DOHH2 (cell line): ENCODE data around the gene HOXB8.

Experiments used
- H3F3A ChIP-seq: fragments of 200-600 bp; sonication (generic), shearing (Covaris generic); 2 replicates; pipeline ENCODE4 v1.6.0; 2016; ENCODE audit warnings: antibody characterized with exemption, mild to moderate bottlenecking; ENCODE audit not compliant: control insufficient read depth, insufficient read depth
- H3K27ac ChIP-seq: fragments of 200-600 bp; sonication (generic); 2 replicates; pipeline ENCODE4 v1.5.1; 2014; ENCODE audit warnings: low read depth, mild to moderate bottlenecking, low read length, moderate library complexity
- H3K27me3 ChIP-seq: fragments of 200-600 bp; sonication (generic); 2 replicates; pipeline ENCODE4 v1.6.1; 2014; ENCODE audit warnings: mild to moderate bottlenecking, low read length, mixed read lengths; ENCODE audit not compliant: control insufficient read depth
- H3K36me3 ChIP-seq: fragments of 200-600 bp; sonication (generic); 2 replicates; pipeline ENCODE4 v1.6.1; 2014; ENCODE audit warnings: mild to moderate bottlenecking, low read length, moderate library complexity, mixed read lengths; ENCODE audit not compliant: control insufficient read depth
- H3K4me1 ChIP-seq: fragments of 200-600 bp; sonication (generic); 2 replicates; pipeline ENCODE4 v1.6.1; 2014; ENCODE audit warnings: mild to moderate bottlenecking, low read length, mixed read lengths; ENCODE audit not compliant: control insufficient read depth
- H3K4me2 ChIP-seq: fragments of 200-600 bp; sonication (generic); 2 replicates; pipeline ENCODE4 v1.6.0; 2014; ENCODE audit warnings: mild to moderate bottlenecking, low read length, moderate library complexity
- H3K4me3 ChIP-seq: fragments of 200-600 bp; sonication (generic); 2 replicates; pipeline ENCODE4 v1.5.1; 2014; ENCODE audit warnings: mild to moderate bottlenecking, low read length, mixed read lengths
- H3K79me2 ChIP-seq: fragments of 200-600 bp; sonication (generic); 2 replicates; pipeline ENCODE4 v1.6.1; 2014; ENCODE audit warnings: mild to moderate bottlenecking, low read length, mixed read lengths; ENCODE audit not compliant: control insufficient read depth
- H3K9me2 ChIP-seq: fragments of 200-600 bp; sonication (generic); replicated peaks from 2 replicates; pipeline ENCODE4 v1.6.1; 2014; ENCODE audit warnings: mild to moderate bottlenecking, low read length, mixed read lengths; ENCODE audit not compliant: control insufficient read depth
- H3K9me3 ChIP-seq: fragments of 200-600 bp; sonication (generic); 2 replicates; pipeline ENCODE4 v1.6.1; 2014; ENCODE audit warnings: antibody characterized with exemption, low read length, mixed read lengths; ENCODE audit not compliant: control insufficient read depth, insufficient read depth
- H4K20me1 ChIP-seq: fragments of 200-600 bp; sonication (generic); 2 replicates; pipeline ENCODE4 v1.6.0; 2014; ENCODE audit warnings: low read depth, mild to moderate bottlenecking, antibody characterized with exemption, low read length, moderate library complexity; ENCODE audit not compliant: control insufficient read depth, insufficient read depth
- EZH2phosphoT487 ChIP-seq: fragments of 200-600 bp; sonication (generic); IDR thresholded peaks from 2 replicates; pipeline ENCODE4 v1.6.1; 2017; ENCODE audit warnings: borderline replicate concordance, mild to moderate bottlenecking, antibody characterized with exemption, low read length, moderate library complexity, mixed read lengths
- TF ChIP-seq, protein P1 (sequence below): fragments of 200-600 bp; sonication (generic); IDR thresholded peaks from one replicate; pipeline ENCODE4 v1.5.1; 2014; ENCODE audit warnings: antibody characterized with exemption, mild to moderate bottlenecking, low read depth, low read length; ENCODE audit not compliant: poor library complexity, severe bottlenecking

HOXB8 gene

DNA sequence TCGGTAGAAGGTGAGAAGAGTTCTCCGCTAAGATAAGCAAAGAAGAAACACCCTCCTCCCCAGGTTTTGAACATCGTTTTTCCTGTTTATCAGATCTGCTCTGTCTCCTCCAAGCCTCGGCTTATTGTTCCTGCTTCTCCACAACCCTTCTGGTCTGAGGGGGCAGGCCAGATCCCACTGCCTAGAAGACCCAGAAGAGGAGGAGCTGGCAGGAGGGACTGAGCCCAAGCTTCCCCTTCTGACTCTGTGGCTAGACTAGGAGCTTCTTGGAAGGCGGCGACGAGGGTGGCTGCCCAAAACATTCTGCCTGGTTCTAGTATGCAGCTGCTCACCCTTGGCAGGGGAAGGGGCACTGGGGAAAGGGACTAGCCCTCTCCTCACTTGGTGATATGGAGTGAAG, 16.4 kb downstream of the HOXB8 start:
- Histone ChIP-seq H3K4me2 (no peak overlapping the region), H3K27ac (no peak overlapping the region), H3K79me2 (no peaks in the 10 kb centered on the region), H3K9me2 (no peaks in the 10 kb centered on the region), H3K4me1 (peaks cover 4% of the 10 kb centered on the region; the same call in 1 of the 2 replicates), H3K9me3 (no peaks in the 10 kb centered on the region), H3K36me3 (no peaks in the 10 kb centered on the region), H3F3A (no peaks in the 10 kb centered on the region), H3K27me3 (peaks cover 80% of the 10 kb centered on the region), H3K4me3 (no peak overlapping the region), H4K20me1 (peaks cover 3% of the 10 kb centered on the region; the same call in 1 of the 2 replicates)
- no peak for TF ChIP-seq EZH2phosphoT487
- TF ChIP-seq, protein P1, sequence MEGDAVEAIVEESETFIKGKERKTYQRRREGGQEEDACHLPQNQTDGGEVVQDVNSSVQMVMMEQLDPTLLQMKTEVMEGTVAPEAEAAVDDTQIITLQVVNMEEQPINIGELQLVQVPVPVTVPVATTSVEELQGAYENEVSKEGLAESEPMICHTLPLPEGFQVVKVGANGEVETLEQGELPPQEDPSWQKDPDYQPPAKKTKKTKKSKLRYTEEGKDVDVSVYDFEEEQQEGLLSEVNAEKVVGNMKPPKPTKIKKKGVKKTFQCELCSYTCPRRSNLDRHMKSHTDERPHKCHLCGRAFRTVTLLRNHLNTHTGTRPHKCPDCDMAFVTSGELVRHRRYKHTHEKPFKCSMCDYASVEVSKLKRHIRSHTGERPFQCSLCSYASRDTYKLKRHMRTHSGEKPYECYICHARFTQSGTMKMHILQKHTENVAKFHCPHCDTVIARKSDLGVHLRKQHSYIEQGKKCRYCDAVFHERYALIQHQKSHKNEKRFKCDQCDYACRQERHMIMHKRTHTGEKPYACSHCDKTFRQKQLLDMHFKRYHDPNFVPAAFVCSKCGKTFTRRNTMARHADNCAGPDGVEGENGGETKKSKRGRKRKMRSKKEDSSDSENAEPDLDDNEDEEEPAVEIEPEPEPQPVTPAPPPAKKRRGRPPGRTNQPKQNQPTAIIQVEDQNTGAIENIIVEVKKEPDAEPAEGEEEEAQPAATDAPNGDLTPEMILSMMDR, result no peak

- Histone ChIP-seq H3F3A (no peaks in the 10 kb centered on the region), H3K9me2 (no peaks in the 10 kb centered on the region), H3K36me3 (no peaks in the 10 kb centered on the region), H3K79me2 (no peaks in the 10 kb centered on the region), H3K27me3 (peaks cover 81% of the 10 kb centered on the region), H3K9me3 (no peaks in the 10 kb centered on the region), H3K4me1 (peaks cover 4% of the 10 kb centered on the region; the same call in 1 of the 2 replicates), H3K4me3 (0 out of 2 replicates have a peak overlapping the region, but pooled peaks have one; percentile 20), H4K20me1 (peaks cover 3% of the 10 kb centered on the region; the same call in 1 of the 2 replicates), H3K4me2 (peak overlapping the region; percentile 44), H3K27ac (no peak overlapping the region)
- TF ChIP-seq, protein P1, result no peak
- TF ChIP-seq EZH2phosphoT487, result peak; percentile 98
These were observed 17.1 kb downstream of the HOXB8 start for GRCh38 chr17:48597778-48598631.

DNA sequence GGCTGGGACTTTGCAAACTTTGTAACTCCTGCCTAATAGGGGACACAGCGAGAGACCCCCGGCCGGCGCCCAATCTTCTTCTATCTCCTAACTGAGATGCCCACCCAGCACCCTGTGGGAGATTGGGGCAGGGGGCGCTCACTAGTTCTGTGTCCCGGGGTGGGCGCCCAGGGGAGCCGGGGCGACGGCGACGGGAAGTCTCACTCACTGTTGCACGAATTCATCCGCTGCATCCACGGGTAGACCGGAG, 17.6 kb downstream of the HOXB8 start:
- peaks cover 4% of the 10 kb centered on the region; the same call in 1 of the 2 replicates for H3K4me1 ChIP-seq
- TF ChIP-seq EZH2phosphoT487, result no peak
- TF ChIP-seq, protein P1, result no peak
- H3K9me2 ChIP-seq, result no peaks in the 10 kb centered on the region
- H3K4me2 ChIP-seq, result peak overlapping the region; percentile 44
- H4K20me1 ChIP-seq, result peaks cover 3% of the 10 kb centered on the region; the same call in 1 of the 2 replicates
- no peaks in the 10 kb centered on the region for H3K36me3 ChIP-seq
- H3K27me3 ChIP-seq, result peaks cover 82% of the 10 kb centered on the region
- H3K9me3 ChIP-seq, result no peaks in the 10 kb centered on the region
- no peaks in the 10 kb centered on the region for H3K79me2 ChIP-seq
- H3F3A ChIP-seq, result no peaks in the 10 kb centered on the region
- H3K27ac ChIP-seq, result no peak overlapping the region
- 0 out of 2 replicates have a peak overlapping the region, but pooled peaks have one; percentile 20 for H3K4me3 ChIP-seq
